UCSD-AML1 (cell line): ENCODE data around the gene ERFE.
"Not testable (repeated sequence)": the region's sequence is repeated elsewhere in the genome, so short reads cannot be mapped to it uniquely, and the experiment has no call there.

Source experiments
- DNase-seq: peaks from one replicate; lab custom pipeline; 2025; ENCODE audit not compliant: unreplicated experiment; lab: John Stamatoyannopoulos, UW

ERFE gene

DNA sequence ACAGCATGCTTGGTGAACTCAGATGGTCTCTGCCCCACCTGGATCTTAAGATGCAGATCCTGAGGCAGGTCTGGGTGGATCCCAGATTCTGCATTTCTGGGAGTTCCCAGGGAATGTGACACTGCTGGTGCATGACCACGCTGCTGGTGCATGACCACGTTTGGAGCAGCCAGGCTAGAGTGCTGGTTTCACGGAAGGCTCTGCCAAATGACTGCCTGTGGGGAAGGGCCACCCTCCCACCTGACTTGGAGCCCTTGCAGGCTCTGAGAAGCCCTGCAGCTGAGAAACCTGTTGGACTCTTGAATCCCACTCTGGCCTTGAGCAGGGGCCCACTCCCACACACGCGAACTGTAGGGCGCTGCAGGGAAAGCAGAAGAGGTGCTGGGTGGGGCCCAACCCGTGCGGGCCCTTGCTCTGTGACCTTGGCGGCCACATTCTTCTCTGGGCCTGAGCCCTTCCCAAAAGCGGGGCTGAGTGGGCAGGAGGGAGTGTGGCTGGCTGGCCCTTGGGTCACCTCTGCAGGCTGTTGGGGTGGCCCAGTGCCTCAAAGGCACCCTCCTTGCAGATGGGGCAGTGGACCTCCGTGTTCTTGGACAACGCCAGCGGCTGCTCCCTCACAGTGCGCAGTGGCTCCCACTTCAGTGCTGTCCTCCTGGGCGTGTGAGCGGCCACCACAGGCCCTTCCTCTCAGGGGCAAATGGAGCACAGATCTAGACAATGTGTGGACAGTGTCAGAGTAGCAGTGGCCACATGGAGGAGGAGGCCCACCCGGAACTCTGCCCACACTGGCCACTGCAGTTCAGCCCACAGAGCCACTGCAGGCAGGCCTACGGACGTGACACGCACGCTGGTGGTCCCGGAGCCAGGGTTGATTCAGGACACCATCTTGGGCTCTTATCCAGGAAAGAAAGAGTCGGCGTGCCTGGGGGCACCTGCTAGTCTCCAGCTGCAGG, 7.9 kb downstream of the ERFE start:
- no peak for DNase-seq

GRCh38 chr2:238167344-238167715, 8.6 kb downstream of the ERFE start:
- no peak for DNase-seq

DNA sequence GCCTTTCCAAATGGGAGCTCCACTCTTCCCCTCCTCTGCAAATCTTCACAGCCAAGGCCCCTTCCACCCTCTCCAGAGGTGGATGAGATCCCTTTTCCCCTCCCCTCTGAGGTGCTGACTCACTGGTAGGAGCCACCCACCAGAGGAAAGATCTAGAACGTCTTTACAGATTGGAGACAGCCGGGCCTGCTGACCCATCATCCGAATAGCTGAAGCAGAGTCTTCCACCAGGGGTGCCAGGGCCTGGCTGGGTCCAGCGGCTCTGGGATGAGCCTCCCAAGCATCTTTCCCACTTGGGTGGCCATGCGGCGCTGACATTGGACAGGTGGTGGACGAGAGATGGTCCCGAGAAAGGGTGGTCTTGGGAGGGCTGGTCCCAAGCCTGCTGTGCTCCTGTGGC, 9.0 kb downstream of the ERFE start:
- no peak for DNase-seq

- DNase-seq = no peak
Observed at GRCh38 chr2:238168196-238169047, 9.7 kb downstream of the ERFE start.

DNA sequence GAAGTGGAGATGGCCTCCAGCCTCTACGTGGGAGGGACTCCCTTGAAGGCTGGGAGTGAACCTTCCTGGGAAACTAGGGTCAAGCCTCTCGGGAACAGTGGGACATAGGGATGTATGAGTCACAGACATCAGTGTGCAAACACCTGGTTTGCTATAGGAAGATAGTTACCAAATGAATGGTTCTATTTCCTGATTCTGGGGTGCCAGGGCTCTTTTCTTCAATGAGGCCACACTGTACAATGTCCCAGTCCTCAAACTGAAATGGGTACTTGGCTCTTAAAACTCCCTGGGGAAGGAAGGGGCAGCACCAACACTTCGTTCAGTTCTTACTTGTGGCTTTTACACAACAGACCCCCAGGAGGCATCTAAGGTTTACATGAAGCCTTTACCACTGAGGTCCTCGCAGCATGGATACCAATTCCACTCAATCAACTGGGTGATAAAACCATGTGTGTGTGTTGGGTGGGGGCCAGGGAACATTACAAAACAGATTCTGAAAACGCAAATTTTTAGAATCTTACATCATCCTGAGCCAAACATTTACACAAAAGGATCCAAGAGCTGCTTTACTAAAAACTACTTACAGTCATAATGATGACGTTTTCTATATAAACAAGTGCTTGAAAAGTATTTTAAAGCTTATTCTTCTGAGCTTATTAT, 10.4 kb downstream of the ERFE start:
- no peak for DNase-seq

- no peak for DNase-seq
Observed at GRCh38 chr2:238169708-238170251, 11.0 kb downstream of the ERFE start.

- DNase-seq = no peak
Observed at GRCh38 chr2:238170386-238171071, 11.8 kb downstream of the ERFE start.

DNA sequence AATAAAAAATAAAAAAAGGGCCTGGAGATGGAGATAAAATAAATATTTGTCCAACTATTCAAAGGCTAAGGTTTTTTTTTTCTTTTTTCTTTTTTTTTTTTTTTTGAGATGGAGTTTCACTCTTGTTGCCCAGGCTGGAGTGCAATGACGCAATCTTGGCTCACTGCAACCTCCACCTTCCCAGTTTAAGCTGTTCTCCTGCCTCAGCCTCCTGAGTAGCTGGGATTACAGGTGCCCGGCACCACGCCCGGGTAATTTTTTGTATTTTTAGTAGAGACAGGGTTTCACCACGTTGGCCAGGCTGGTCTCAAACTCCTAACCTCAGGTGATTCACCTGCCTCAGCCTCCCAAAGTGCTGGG, 12.3 kb downstream of the ERFE start:
- not testable (repeated sequence) for DNase-seq

DNA sequence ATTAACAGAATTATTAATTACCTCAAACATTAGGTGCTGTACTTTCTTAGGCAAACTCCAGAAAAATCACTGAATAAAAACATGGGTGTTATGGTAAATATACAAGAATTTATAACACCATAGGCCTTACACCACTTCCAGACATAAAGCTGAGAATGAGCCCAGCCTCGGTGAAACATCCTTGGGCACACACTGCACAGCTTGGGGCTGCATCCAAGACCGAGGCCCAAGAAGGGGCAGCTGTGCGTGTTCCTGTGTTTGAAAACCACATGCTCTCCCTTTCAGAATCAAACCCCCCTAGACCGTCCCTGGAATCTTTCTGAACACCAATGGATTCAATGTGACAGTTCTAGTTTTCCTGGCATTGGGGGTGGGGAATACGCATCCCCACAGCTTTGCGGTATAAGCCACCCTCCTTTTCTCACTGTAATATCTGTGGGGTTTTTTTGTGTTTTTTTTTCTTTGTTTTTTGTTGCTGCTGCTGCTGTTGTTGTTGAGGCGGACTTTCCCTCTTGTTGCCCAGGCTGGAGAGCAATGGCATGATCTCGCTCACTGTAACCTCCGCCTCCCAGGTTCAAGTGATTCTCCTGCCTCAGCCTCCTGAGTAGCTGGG, 12.9 kb downstream of the ERFE start:
- DNase-seq = no peak

DNA sequence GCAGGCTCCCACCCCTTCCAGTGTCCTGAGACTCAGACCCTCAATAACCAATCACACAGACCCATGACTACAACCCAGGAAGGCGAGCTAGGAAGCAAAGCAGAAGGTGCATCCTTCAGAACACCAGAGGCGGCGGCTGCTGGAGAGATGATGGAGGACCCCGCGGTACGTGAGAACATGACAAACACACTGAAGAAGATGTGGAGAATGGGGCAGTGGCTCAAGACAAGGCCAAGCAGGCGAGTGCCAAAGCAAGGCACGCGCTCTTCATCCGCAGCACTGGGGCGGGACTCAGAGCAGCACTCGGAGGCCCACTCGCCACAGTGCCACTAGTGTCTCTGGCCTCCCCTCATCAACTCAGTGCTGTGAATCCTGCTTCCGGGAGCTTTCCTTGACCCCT, 13.7 kb downstream of the ERFE start:
- DNase-seq = no peak

GRCh38 chr2:238173692-238174091, 14.9 kb downstream of the ERFE start:
- DNase-seq = no peak

DNA sequence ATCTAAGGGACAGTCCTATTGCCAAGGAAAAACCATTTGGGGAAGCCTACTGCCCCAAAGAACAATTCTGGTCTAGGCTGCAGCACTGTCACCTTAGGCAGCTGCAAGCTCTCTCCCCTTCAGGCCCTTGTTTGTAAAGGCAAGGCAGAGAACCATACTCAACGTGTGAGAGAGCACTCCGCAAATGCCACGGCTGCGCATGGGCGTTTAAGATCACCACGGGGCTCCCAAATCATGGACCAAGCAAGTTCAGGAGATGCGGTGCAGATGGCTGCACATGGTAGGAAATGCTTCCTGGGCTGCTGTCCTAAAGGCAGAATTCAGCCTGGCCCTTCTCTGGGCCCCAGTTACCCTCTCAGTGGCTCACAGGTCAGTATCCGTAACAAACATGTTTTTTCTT, 15.5 kb downstream of the ERFE start:
- DNase-seq = no peak

DNA sequence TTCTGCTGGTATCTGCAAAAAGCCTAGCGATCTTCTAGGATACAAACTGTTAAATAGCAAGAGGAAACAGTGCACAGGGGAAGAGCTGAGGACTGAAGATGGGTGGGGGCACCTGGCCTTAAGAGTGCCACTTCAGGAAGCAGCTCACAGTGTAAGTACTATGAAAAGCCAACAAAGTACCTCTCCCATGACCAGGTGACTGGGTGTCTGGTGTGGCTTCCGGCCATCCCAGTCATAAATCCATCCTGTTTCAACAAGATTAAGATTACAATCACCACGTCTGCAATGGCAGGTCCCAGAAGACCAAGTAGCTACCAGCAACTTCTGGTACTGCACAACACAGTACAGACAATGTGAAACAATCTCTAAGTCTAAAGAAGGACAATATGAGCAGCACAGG, 15.9 kb downstream of the ERFE start:
- no peak for DNase-seq

DNA sequence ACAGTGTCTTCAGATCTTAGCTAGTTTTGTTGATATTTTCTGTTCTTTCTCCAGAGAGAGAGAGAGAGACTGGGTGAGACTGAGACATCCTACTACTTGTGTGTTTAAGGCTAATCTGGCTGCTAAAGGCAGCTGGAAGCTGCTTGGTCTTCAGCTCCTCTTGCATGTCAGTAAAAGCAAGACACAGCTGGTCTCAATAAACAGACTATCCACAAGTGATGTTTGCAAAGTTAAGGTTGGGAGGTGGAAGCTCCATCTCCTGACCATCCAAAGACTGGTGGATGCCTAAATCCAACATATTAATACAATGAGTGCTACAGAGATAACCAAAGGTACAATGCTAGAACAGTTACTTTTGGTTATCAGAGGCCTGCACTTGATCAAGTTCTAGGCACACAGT, 17.8 kb downstream of the ERFE start:
- no peak for DNase-seq

DNA sequence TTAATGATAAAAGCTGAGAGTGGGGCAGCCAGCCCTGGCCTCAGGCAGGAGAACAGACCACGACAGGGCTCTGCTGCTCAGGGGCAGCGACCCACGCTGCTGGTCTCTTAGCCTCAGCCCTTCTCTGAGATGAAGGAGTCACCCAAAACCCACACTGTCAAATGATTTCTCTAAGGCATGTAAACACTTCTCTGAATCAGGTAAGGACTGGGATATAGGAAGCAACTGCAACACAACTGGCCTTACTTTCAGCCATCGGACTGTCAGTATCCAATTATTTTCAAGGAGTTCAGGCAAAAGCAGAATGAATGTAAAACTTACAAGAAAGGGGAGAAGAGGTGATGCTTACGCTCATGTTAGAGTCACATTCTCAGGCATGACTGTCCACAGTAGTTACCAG, 21.8 kb downstream of the ERFE start:
- DNase-seq = no peak

DNA sequence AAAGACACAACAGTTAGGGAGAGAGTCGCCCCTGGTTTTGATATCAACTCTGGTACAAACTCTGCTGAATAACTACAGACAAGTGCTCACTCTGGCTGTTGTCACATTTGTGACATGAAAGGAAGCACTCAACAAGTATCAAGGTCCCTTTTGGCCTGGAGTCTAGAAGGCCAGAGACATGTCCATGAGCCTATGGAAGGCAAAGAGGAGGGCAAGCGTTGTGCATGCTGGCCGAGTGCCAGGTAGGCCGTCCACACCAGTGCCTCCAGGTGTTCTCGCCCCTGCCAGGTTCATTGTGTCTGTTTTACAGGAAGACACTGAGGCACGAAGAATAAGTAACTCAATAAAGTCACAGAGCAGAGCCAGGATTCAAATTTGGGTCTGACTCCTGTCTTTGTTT, 23.6 kb downstream of the ERFE start:
- no peak for DNase-seq

DNA sequence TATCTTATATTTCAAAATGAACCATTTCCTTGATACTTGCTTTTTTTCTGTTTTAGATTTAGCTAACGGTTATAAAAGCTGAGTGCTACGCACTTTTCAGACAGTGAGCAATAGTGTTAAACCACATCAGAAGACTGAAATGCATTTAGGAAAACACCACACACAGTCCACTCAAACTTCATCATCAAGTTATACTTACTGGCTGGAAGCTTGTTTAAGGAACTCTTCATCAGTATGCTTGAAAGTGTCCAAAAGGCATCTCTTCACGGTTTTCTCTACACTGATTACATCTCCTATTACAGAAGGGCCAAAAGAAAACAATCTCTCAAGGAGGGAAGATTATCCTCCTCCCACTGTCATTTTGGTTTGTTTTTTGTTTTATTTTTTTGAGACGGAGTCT, 25.1 kb downstream of the ERFE start:
- no peak for DNase-seq

DNA sequence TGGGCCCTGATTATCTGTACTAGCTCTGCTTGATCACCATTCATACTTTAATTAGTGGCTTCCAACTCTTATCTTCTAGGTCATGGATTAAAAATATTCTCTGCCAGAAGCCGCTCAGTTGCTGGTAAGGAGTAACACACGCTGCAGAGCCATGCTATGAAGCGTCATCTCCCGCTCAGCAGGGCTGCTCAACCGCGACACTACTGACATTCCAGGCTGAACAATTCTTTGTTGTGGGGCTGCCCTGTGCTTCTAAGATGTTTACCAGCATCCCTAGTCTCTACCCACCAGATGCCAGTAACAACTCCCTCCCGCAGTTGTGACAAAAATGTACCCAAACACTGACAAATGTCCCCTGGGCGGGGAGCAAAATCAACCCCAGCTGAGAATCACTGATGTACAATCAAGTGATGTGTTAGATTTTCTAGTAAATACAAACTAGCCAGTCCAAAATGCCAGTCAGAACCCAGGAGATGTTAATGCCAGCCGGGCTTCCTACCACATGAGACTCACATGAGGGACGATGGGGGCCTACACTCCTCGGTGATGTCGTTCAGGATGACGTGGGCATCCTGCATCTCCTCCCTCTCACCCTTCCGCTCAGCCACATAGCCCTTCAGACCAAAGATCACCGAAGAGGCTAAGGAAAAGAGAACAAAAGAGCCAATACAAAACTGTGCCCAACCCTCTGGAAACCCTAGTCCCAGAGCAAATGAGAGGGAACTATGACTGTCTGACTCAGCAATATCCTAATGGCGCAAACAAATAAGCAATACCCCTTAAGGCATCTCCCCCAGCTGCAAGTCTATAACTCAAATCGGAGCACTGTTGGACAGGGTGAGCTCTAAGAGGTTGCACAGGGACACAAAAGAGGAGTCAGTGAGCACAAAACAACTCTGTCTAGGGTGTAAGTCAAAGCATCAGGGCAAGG, 29.1 kb downstream of the ERFE start:
- no peak for DNase-seq

GRCh38 chr2:238190445-238190844, 31.7 kb downstream of the ERFE start:
- DNase-seq = no peak
